ENCODE results near the gene ST3GAL3.

GRCh38 chr1:43908226-43908625 lies 200.9 kb downstream of the ST3GAL3 start:
- TF ChIP-seq CTCF (conservative IDR thresholded peaks at IDR 0.05; ENCODE audit: low read depth, low read length) (no peak), EZH2 (IDR thresholded peaks at IDR 0.05; ENCODE audit: borderline replicate concordance, low read depth, low read length, poor library complexity, severe bottlenecking) (no peak)

Measured in A673 (cell line).